ENCODE results near the gene DOCK9. TPM values are rescaled to one million over a fixed set of nuclear protein-coding genes. Genes with fewer than 3 reads are reported as not detected.
A peak's percentile ranks its signal among the peaks of the same experiment; 100 is the strongest.

DOCK9 gene
- total RNA-seq, 6 experiments from 2014 or later = 16.5 to 24.3 (median 18.1) TPM

GRCh38 chr13:98842858-98843481, 134.9 kb downstream of the DOCK9 start:
- WGBS (ENCODE audit: insufficient coverage, low coverage, low lambda C conversion rate, missing lambda C conversion rate) = 27% methylated on average over 5 of the region's 5 CpGs
- peaks cover 0 to 10% (median 4%) of the 10 kb centered on the region in 4 donors for H3K4me1 ChIP-seq
- no peaks in the 10 kb centered on the region for H3K36me3 ChIP-seq
- ATAC-seq (peak; percentile 92 to 93 (median 92)), DNase-seq (peak; percentile 76 to 78 (median 77))
- H3K9me3 ChIP-seq = no peaks in the 10 kb centered on the region
- intact Hi-C loops (cut with DNase I) = no loop called here
- no peaks in the 10 kb centered on the region for H3K27me3 ChIP-seq
- H3K4me3 ChIP-seq = no peak overlapping the region
- no peak overlapping the region for H3K27ac ChIP-seq
- TF ChIP-seq CTCF (IDR thresholded peaks at IDR 0.05) (peak; percentile 90 to 95 (median 90)), POLR2A (IDR thresholded peaks at IDR 0.05) (no peak)

GRCh38 chr13:98842070-98842469, 135.8 kb downstream of the DOCK9 start:
- TF ChIP-seq CTCF (IDR thresholded peaks at IDR 0.05) (no peak), POLR2A (IDR thresholded peaks at IDR 0.05) (no peak)
- DNase-seq (no peak), ATAC-seq (no peak)
- Histone ChIP-seq H3K4me3 (no peak overlapping the region), H3K9me3 (no peaks in the 10 kb centered on the region), H3K27me3 (no peaks in the 10 kb centered on the region), H3K27ac (no peak overlapping the region), H3K4me1 (peaks cover 0 to 19% (median 5%) of the 10 kb centered on the region in 4 donors), H3K36me3 (no peaks in the 10 kb centered on the region)
- intact Hi-C loops (cut with DNase I) = no loop called here
- WGBS (ENCODE audit: insufficient coverage, low coverage, low lambda C conversion rate, missing lambda C conversion rate) = 54% methylated on average over 2 of the region's 2 CpGs

- peak; percentile 71 to 75 (median 74) for DNase-seq
- Histone ChIP-seq H3K27ac (no peak overlapping the region), H3K4me1 (peaks cover 0 to 22% (median 7%) of the 10 kb centered on the region in 4 donors), H3K36me3 (no peaks in the 10 kb centered on the region), H3K4me3 (no peak overlapping the region), H3K9me3 (no peaks in the 10 kb centered on the region), H3K27me3 (no peaks in the 10 kb centered on the region)
- intact Hi-C loops (cut with DNase I) = no loop called here
- peak; percentile 91 to 96 (median 92) for ATAC-seq
- 40% methylated on average over 11 of the region's 14 CpGs for WGBS (ENCODE audit: insufficient coverage, low coverage, low lambda C conversion rate, missing lambda C conversion rate)
- no peak for TF ChIP-seq POLR2A (IDR thresholded peaks at IDR 0.05)
- peak; percentile 68 to 90 (median 88) for TF ChIP-seq CTCF (IDR thresholded peaks at IDR 0.05)
These were observed 137.8 kb downstream of the DOCK9 start for GRCh38 chr13:98839856-98840769.

- 96% methylated on average over 2 of the region's 2 CpGs for WGBS (ENCODE audit: insufficient coverage, low coverage, low lambda C conversion rate, missing lambda C conversion rate)
- H3K4me1 ChIP-seq = peaks cover 0 to 26% (median 9%) of the 10 kb centered on the region in 4 donors
- H3K27me3 ChIP-seq = no peaks in the 10 kb centered on the region
- H3K36me3 ChIP-seq = no peaks in the 10 kb centered on the region
- intact Hi-C loops (cut with DNase I) = no loop called here
- TF ChIP-seq POLR2A (IDR thresholded peaks at IDR 0.05) = no peak
- no peak for TF ChIP-seq CTCF (IDR thresholded peaks at IDR 0.05)
- ATAC-seq (no peak), DNase-seq (no peak)
- H3K9me3 ChIP-seq = no peaks in the 10 kb centered on the region
- H3K27ac ChIP-seq = no peak overlapping the region
- H3K4me3 ChIP-seq = no peak overlapping the region
These were observed 139.1 kb downstream of the DOCK9 start for GRCh38 chr13:98838776-98839175.

Measured in right lobe of liver (tissue), 6 donors.